Measurements from ENCODE around the gene FRMPD2.
"Not testable (repeated sequence)": the region's sequence is repeated elsewhere in the genome, so short reads cannot be mapped to it uniquely, and the experiment has no call there.

The FRMPD2 gene

DNA sequence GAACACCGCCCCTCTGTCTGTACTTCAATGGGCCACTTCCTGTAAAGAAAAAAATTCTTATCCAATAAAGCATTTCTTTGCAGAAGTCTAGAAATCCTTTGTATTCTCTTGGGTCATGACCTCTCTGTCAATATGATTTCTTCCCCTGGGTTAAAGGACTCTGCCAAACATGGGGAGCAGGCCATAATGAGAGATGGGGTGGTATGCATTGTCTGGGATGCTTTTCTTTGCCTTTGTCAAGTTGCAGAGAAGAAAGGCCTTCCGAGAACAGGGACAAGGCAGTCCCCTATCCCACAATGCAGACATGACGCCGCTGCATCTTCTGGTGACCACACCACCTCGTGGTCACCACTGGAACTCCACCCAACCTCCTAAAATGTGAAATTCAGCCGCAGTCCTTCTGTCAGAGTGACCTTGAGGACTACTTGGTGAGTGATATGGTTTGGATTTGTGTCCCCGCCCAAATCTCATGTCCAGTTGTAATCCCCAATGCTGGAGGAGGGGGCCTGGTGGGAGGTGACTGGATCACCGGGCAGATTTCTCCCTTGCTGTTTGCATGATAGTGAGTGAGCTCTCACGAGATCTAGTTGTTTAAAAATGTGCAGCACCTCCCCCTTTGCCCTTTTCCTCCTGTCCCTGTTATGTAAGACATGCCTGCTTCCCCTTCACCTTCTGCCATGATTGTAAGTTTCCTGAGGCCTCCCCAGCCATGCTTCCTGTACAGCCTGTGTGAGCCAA lies 15.2 kb upstream of the FRMPD2 start:
- DNase-seq, result peak; percentile 0 to 2

- no peak for DNase-seq
Observed at GRCh38 chr10:48288661-48289060, 14.2 kb upstream of the FRMPD2 start.

GRCh38 chr10:48287417-48288391 lies 13.2 kb upstream of the FRMPD2 start:
- no peak for DNase-seq

DNA sequence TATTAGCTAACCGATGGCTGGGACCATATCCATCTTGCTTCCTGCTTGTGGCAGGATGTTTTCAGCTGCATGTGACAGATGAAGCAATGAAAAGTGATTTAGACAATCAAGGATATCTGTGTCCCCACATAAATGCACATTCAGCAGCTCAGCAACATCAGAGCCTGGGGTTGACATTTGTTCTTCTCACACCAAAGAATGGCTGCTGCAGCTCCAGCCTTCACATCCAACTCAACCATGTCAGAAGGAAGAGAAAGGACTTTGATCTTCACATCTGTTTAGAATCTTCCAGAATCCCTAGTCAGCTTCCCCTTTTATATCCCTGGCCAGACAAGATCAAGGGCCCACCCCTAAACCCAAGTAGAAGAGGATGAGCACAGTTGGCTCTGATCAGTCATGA lies 11.9 kb upstream of the FRMPD2 start:
- DNase-seq, result no peak

- no peak for DNase-seq
Observed at GRCh38 chr10:48285710-48286109, 11.2 kb upstream of the FRMPD2 start.

DNA sequence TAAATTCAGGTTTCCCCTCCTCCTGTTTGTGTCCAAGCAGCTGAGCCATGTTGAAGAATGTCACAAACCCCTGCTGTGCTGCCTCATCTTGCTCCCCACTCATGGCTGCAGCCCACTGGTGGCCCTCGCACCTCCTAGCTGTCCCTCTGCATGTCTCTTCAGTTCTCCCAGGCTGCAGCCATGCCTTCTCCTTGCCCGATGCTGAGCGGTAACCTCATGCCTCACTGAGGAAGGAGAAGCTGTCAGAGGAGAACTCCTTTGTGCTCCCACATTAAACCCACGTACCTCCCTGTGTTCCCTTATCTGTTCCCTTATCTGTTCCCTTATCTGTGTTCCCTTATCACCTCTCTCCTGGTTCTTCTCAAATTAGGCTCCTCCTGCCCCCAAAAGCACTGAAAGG lies 10.3 kb upstream of the FRMPD2 start:
- no peak for DNase-seq

- no peak for DNase-seq
Observed at GRCh38 chr10:48284002-48284546, 9.6 kb upstream of the FRMPD2 start.

GRCh38 chr10:48282829-48283228 lies 8.3 kb upstream of the FRMPD2 start:
- no peak for DNase-seq

DNA sequence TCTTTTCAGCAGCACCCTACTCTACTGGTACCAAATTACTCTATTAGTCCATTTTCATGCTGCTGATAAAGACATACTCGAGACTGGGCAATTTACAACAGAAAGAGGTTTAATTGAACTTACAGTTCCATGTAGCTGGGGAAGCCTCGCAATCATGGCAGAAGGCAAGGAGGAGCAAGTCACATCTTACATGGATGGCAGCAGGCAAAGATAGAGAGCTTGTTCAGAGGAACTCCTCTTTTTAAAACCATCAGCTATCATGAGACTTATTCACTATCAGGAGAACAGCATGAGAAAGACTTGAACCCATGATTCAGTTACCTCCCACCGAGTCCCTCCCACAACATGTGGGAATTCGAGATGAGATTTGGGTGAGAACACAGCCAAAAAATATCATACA lies 7.2 kb upstream of the FRMPD2 start:
- not testable (repeated sequence) for DNase-seq

DNA sequence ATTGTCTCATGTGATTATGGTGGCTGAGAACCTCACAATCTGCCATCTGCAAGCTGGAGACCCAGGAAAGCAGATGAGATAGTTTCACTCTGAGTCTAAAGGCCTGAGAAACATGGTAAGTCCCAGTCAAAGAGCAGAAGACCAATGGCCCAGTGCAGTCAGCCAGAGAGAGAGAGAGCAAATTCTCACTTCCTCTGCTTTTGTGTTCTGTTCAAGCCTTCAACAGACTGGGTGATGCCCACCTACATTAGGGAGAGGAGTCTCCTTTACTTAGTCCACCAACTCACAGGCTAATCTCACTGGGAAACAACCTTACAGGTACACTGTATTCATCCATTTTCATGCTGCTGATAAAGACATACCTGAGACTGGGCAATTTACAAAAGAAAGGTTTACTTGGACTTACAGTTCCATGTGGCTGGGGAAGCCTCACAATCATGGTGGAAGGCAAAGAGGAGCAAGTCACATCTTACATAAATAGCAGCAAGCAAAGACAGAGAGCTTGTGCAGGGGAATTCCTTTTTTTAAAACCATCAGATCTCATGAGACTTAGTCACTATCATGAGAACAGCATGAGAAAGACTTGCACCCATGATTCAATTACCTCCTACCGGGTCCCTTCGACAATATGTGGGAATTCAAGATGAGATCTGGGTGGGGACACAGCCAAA lies 4.7 kb upstream of the FRMPD2 start:
- no peak for DNase-seq

GRCh38 chr10:48277093-48277492 lies 2.6 kb upstream of the FRMPD2 start:
- no peak for DNase-seq

- DNase-seq, result no peak
Observed at GRCh38 chr10:48273741-48274140, 755 bp downstream of the FRMPD2 start.

DNA sequence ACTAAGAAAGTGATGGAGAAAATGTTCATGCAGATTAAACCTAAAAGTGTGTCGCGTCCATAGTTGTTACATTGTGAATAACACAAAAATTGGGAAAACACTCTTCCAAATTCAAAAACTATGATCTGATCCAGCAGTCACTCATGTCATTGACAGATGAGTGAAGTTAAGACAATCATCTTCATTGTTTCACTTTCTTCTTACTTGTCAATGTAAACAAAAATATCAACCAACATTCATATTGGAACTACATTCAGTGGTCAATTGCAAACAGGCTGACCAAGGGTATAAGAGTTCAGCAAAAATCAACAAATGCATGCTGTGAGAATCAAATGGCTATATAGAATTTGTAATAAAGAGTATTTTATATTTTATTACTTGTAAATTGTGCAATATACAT lies 1.8 kb downstream of the FRMPD2 start:
- no peak for DNase-seq

GRCh38 chr10:48271047-48271730 lies 3.3 kb downstream of the FRMPD2 start:
- DNase-seq, result no peak

- DNase-seq, result no peak
Observed at GRCh38 chr10:48266528-48266927, 8.0 kb downstream of the FRMPD2 start.

DNA sequence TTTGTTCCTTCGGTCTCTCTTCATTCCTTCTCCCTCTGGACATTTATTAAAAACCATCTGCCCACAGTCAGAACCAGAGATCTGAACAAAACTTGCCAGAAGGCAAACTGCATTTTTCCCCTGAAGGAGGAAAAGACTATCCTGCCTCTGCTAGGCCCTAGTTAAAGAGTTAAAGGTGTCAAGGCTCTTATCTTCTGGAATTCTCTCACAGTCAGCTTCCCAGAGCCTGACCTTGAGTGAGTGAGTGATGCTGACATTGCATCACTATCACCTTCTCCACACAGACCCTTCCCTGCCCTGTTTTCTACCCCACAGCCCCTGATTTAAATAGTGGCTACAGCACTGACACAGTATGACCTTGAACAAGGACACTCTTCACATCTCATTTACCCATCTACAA lies 16.4 kb downstream of the FRMPD2 start:
- no peak for DNase-seq

DNA sequence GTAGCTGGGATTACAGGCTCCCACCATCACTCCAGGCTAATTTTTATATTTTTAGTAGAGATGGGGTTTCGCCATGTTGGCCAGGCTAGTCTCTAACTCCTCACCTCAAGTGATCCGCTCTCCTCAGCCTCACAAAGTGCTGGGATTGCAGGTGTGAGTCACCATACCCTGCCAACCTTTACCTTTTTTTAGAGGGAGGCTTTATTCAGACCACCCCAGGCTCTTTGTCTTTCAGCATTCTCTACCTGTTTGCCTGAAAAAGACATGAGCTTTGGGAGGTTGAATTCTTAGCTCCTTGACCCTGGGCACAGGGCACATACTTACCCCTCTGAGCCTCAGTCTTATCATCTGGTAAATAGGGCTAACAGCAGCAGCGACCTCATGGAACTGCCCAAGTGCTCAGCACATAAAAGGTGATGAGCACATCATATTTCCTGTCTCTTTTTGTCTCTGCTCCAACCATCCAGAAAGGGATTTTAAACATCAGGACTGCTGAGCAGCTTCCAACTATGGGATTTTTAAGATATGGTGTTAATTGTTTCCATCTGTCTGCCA lies 17.0 kb downstream of the FRMPD2 start:
- no peak for DNase-seq

- no peak for DNase-seq
Observed at GRCh38 chr10:48255722-48256121, 18.8 kb downstream of the FRMPD2 start.

GRCh38 chr10:48254750-48255512 lies 19.6 kb downstream of the FRMPD2 start:
- DNase-seq, result no peak

DNA sequence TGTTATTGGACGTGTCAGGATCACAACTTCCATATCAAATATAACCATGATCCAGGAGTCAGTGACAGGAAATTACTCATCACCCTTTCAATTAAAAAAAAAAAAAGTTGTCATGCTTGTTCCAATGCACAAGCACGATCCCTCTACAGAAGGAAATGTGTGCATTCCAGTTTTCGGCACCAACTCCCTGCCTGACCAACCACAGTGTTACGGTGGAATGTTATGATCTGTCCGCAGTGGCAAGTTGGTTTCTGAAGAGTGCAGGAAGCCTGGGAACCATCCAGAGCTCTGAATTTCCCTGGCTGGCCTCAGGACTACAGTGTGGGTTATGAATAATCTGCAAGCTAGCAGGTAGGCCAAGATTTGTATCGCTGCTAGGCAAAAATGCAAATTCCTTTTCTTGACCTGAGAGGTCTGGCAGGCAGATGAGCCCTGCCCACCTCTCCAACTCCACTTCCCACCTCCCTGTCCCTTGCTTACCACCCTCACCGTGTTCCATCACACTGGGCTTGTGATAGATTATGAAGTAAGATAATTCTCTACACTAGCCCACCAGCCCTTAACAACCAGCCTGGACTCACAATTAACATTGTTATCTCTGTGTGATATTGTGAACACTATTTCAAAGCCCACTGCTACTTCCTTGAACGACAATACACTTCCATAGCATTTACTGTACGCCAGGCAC lies 20.4 kb downstream of the FRMPD2 start:
- no peak for DNase-seq

DNA sequence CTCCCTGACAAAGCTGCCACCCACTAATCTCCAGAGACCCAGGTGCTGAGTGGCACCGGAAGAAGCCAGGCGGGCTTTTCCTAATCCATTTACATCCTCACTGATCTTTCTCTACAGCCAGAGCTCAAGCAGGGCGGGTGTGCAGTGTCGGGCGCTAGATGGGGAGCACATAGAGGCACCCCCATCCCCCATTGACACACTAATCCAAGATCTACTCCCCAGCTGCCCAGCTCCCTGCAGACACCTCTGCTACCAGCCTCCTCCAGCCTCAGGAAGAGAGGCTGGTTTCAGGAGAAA lies 22.2 kb downstream of the FRMPD2 start:
- DNase-seq, result no peak

Data from NCI-H1930 (cell line).